DLD1 (cell line): ENCODE results near the gene UNK.
"Not testable (repeated sequence)": the region's sequence is repeated elsewhere in the genome, so short reads cannot be mapped to it uniquely, and the experiment has no call there.

ENCODE experiments used
- in situ Hi-C: cut with HindIII; loops from 2 replicates; pipeline ENCODE4 v1.10.0; 2017; ENCODE audit warnings: low sequenced_read_pairs

UNK gene

GRCh38 chr17:75753514-75754377 is 30.9 kb upstream of the UNK start:
- in situ Hi-C loops: no loop called here

- in situ Hi-C loops: no loop called here
Measured at GRCh38 chr17:75754378-75755204, 30.0 kb upstream of the UNK start.

GRCh38 chr17:75755205-75755901 is 29.3 kb upstream of the UNK start:
- in situ Hi-C loops: no loop called here

GRCh38 chr17:75755990-75756389 is 28.6 kb upstream of the UNK start:
- in situ Hi-C loops: no loop called here

- in situ Hi-C loops: no loop called here
Measured at GRCh38 chr17:75756451-75757085, 28.0 kb upstream of the UNK start.

GRCh38 chr17:75757086-75757681 is 27.4 kb upstream of the UNK start:
- in situ Hi-C loops: no loop called here

- in situ Hi-C loops: no loop called here
Measured at GRCh38 chr17:75758131-75758905, 26.3 kb upstream of the UNK start.

- in situ Hi-C loops: no loop called here
Measured at GRCh38 chr17:75759457-75759856, 25.1 kb upstream of the UNK start.

DNA sequence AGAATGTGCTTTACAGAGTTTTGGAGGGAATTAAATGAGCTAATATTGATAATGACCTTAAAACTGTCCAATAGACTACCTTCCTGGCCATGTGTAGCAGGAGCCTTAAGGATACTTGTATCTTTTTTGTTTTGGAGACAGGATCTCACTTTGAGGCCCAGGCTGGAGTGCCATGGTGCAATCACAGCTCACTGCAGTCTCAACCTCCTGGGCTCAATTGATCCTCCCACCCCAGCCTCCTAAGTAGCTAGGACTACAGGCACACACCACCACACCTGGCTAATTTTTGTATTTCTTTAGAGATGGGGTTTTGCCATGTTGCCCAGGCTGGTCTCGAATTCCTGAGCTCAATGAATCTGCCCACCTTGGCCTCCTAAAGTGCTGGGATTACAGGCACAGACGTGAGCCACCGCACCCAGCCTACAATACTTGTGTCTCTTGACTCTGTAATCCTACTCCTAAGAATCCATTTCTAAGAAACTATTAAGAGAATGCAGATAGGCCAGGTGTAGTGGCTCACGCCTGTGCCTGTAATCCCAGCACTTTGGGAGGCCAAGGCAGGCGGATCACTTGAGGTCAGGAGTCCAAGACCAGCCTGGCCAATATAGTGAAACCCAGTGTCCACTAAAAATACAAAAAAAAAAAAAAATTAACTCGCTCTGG is 24.5 kb upstream of the UNK start:
- in situ Hi-C loops: not testable (repeated sequence)

- in situ Hi-C loops: no loop called here
Measured at GRCh38 chr17:75762513-75763268, 21.9 kb upstream of the UNK start.

DNA sequence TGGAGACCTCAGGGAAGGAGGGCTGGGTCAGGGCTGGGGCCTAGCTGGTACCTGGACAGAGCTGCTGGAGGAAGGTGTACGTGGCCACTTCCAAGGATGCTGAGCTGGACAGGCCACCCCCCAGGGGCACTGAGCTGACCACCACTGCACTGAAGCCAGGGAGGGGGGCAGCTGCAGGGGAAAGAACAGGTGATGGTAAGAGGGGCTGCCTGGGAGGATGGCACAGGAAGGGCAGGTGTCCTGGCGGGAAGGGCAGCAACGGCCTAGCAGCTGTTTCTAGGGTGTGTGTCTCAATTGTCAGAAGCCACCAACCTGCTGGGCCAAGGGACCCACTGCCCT is 21.4 kb upstream of the UNK start:
- in situ Hi-C loops: no loop called here

DNA sequence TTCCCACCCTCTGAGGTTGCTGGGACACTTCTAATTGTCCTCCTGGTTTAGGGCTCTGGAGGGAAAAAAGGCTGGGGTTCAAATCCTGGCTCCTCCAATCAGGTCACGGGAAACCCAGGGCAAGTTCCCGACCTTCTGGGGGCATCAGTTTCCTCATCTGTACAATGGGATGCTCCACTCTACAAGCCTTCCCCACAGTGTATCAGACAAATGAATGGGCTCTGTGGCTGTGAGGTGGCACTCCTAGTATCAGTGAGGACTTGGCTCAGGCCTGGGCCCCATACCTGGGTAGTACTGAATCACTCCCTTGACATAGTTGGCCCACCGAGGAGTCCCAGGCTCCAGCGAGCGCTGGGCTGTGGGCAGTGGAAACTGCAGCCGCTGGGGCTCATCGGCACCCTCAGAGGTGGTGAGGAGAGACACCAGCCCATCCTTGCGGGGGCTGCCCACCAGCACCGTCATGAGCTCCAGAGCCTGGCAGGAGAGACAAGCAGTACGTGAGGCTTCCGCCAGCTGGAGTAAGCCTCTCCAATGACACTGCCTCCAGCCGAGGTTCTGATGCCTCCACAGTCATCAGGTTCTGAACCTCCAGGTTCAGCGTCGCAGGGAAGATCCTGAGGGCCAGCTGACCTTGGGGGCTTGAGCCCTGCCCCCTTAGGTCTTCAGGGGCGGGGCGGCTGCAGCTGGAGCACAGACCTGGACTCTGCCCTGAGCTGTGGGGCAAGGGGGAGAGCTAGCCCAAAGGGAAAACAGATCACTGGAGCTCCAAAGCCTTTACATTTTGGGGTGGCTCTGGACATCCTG is 20.8 kb upstream of the UNK start:
- in situ Hi-C loops: no loop called here

DNA sequence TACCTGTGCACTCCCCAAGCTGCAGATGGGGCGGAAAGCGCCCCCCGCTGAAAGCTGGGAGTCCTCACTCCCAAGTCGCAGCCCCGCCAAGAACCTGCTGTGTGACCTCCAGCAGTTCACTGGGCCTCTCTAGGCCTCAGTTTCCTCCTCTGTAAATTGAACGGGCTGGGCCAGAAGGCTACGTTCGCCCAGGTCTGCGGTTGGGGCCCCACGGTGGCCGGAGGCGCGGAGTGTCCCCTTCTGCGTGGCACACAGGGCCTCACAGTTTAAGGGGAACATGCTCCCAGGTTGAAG is 20.2 kb upstream of the UNK start:
- in situ Hi-C loops: no loop called here

DNA sequence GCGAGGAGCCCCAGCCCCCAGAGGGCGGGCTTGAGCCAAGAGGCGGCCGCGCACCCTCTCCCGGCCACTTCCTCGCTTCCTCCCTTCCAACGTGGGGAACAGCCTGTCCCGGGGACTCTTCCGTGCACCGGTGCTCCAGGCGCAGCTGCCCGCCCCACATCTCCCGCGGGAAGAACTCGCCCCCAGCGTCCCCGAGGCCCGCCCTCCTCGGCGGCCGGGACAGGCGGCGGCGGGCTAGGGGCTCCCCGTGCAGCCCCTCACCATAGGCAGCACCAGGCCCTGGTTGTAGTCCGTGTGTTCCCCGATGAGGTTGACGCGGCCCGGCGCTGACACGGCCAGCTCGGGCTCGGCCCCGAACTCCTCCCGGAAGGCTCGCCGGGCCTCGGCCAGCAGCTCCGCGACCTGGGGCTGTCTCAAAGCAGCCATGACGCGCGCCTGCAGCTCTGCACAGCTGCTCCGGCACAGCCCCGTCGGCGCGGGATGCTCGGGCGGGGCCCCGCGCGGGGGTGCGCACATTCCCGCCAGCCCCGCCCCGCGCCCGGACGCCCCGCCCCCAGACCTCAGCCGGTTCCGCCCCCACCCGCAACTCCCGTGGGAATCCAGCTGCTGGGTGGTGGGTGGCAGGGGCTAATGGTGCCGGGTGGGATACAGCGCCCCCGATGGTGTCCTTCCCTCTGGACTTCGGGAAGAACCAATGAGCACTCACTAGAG is 19.7 kb upstream of the UNK start, which contains the start of gene GALK1:
Gene GALK1, minus strand, starts transcription at position 482 of the 711 bp plus-strand sequence. Its CDS starts 56 bp downstream, at position 426.
- in situ Hi-C loops: no loop called here

DNA sequence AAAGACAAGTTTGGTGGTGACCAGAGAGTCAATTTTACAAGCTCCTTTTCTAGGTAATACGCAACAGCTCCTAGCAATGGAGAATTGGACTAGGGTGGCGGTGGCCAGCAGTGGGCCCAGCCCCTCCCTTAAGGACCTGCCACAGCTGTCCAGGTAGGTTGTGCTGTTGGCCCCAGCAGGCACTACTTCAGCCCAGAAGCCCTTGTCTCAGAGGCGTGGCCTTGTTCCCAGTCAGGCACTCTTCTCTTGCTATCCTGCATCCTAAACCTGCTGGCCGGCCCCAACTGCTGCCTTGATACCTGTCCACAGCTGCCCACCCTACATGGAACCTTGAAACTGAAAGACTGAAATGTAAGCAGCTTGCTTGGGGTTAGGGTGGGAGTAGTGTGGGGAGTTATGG is 18.6 kb upstream of the UNK start:
- in situ Hi-C loops: no loop called here

- in situ Hi-C loops: no loop called here
Measured at GRCh38 chr17:75767881-75768280, 16.7 kb upstream of the UNK start.

- in situ Hi-C loops: no loop called here
Measured at GRCh38 chr17:75769536-75769935, 15.1 kb upstream of the UNK start.
